Left cardiac atrium (tissue), 4 donors: ENCODE data around the gene KRT10. TPM values are rescaled to one million over a fixed set of nuclear protein-coding genes. Genes with fewer than 3 reads are reported as not detected.

ENCODE experiments used
- ATAC-seq, 2 donors: fragments of 200-7000 bp; cut with Tn5 transposase; one replicate each; pipeline ENCODE4 v1.9.1; 2020; ENCODE audit warnings: mild to moderate bottlenecking in 2 of 2, moderate library complexity in 2 of 2
- DNase-seq: peaks from one replicate; pipeline ENCODE4 v3.0.0-alpha.2; 2020
- intact Hi-C, 2 donors: fragments of 100-400 bp; cut with DNase I; formaldehyde crosslinking; loops; one replicate each; pipeline versions ENCODE4 v1.14.1 to v1.15.1; 2022 to 2023
- total RNA-seq, 2 donors: library from RNA; stranded (reverse); fragmentation: NEBNext Ultra II Directional; extraction: Animal tissue kit (Norgen Biotek cat#: 25700); gene quantifications; one replicate each; pipeline ENCODE4 v1.2.1, GENCODE V29; 2021
- donor health status: DM: no; HTN: yes; CAD: no.
- donor health status: DM: no; HTN: yes; CAD: no; lungs with severe emphysema.
- donor health status: DM: yes; HTN: yes; CAD: no.
- donor health status: Dilated cardiomyopathy.

Gene KRT10
- total RNA-seq, 2 donors from 2014 or later = 57.0 to 68.8 TPM

GRCh38 chr17:40841246-40841645 is 18.8 kb upstream of the KRT10 start:
- DNase-seq = no peak
- intact Hi-C loops = no loop called here
- no peak for ATAC-seq

- intact Hi-C loops = no loop called here
Observed at GRCh38 chr17:40839194-40839593, 16.8 kb upstream of the KRT10 start.

GRCh38 chr17:40836020-40836419 is 13.6 kb upstream of the KRT10 start:
- ATAC-seq (no peak), DNase-seq (no peak)
- intact Hi-C loops = no loop called here

More at GRCh38 chr17:40839194-40839593, 16.8 kb upstream of the KRT10 start:
- ATAC-seq = no peak
- no peak for DNase-seq

GRCh38 chr17:40833882-40834281 is 11.5 kb upstream of the KRT10 start:
- DNase-seq = no peak

GRCh38 chr17:40832840-40833239 is 10.4 kb upstream of the KRT10 start:
- intact Hi-C loops = no loop called here
- DNase-seq (no peak), ATAC-seq (no peak)

More at GRCh38 chr17:40833882-40834281, 11.5 kb upstream of the KRT10 start:
- ATAC-seq = no peak
- intact Hi-C loops = no loop called here

GRCh38 chr17:40830085-40830776 is 7.8 kb upstream of the KRT10 start:
- intact Hi-C loops = no loop called here
- ATAC-seq = no peak
- no peak for DNase-seq

- ATAC-seq = peak in 1 of 2 donors; percentile 65
Observed at GRCh38 chr17:40828454-40829044, 6.1 kb upstream of the KRT10 start.

GRCh38 chr17:40827746-40828453 is 5.5 kb upstream of the KRT10 start:
- ATAC-seq = peak in 1 of 2 donors; percentile 97
- intact Hi-C loops = no loop called here

More at GRCh38 chr17:40828454-40829044, 6.1 kb upstream of the KRT10 start:
- intact Hi-C loops = no loop called here
- no peak for DNase-seq

GRCh38 chr17:40825599-40825998 is 3.2 kb upstream of the KRT10 start:
- no peak for DNase-seq
- no peak for ATAC-seq
- intact Hi-C loops = no loop called here

More at GRCh38 chr17:40827746-40828453, 5.5 kb upstream of the KRT10 start:
- DNase-seq = no peak

GRCh38 chr17:40824015-40824832 is 1.8 kb upstream of the KRT10 start:
- ATAC-seq = no peak
- intact Hi-C loops = no loop called here
- no peak for DNase-seq

GRCh38 chr17:40821536-40821935 is 878 bp downstream of the KRT10 start:
- no peak for ATAC-seq
- intact Hi-C loops = no loop called here
- no peak for DNase-seq

- ATAC-seq (no peak), DNase-seq (no peak)
- intact Hi-C loops = no loop called here
Observed at GRCh38 chr17:40820228-40820838, 2.1 kb downstream of the KRT10 start.

GRCh38 chr17:40819528-40820125 is 2.8 kb downstream of the KRT10 start:
- intact Hi-C loops = no loop called here
- no peak for DNase-seq
- peak; percentile 29 to 35 for ATAC-seq

- peak; percentile 84 for DNase-seq
- intact Hi-C loops = no loop called here
- ATAC-seq = peak; percentile 96
Observed at GRCh38 chr17:40818733-40819527, 3.5 kb downstream of the KRT10 start.

- ATAC-seq (no peak), DNase-seq (no peak)
- intact Hi-C loops = no loop called here
Observed at GRCh38 chr17:40818343-40818732, 4.1 kb downstream of the KRT10 start.

GRCh38 chr17:40817103-40817682 is 5.2 kb downstream of the KRT10 start:
- intact Hi-C loops = no loop called here
- ATAC-seq (no peak), DNase-seq (no peak)

- ATAC-seq (no peak), DNase-seq (no peak)
- intact Hi-C loops = no loop called here
Observed at GRCh38 chr17:40816569-40816968, 5.8 kb downstream of the KRT10 start.

GRCh38 chr17:40815381-40815780 is 7.0 kb downstream of the KRT10 start:
- no peak for DNase-seq
- ATAC-seq = no peak
- intact Hi-C loops = no loop called here
